Activated T-helper 17 cell treated with anti-CD3 and anti-CD28 coated beads, Interleukin-2, amount 50 U/mL, for 72 hours (primary cell): ENCODE data around the gene GOLGA7B. TPM values are rescaled to one million over a fixed set of nuclear protein-coding genes. Genes with fewer than 3 reads are reported as not detected.

Experiments
- ATAC-seq: fragments of 150-1000 bp; cut with Tn5 transposase; replicated peaks from 2 replicates; pipeline ENCODE4 v1.10.0; 2021; ENCODE audit warnings: mild to moderate bottlenecking, moderate library complexity
- H3K27ac Mint-ChIP-seq: one replicate; pipeline ENCODE4 v1.8.0; 2022; ENCODE audit warnings: mixed read lengths
- H3K27me3 Mint-ChIP-seq: one replicate; pipeline ENCODE4 v1.8.0; 2022; ENCODE audit warnings: mixed read lengths
- H3K36me3 Mint-ChIP-seq: one replicate; pipeline ENCODE4 v1.8.0; 2022; ENCODE audit warnings: low read depth, mild to moderate bottlenecking, mixed read lengths
- H3K4me1 Mint-ChIP-seq: one replicate; pipeline ENCODE4 v1.8.0; 2022; ENCODE audit warnings: mixed read lengths
- H3K4me3 Mint-ChIP-seq: one replicate; pipeline ENCODE4 v1.8.0; 2022; ENCODE audit warnings: mild to moderate bottlenecking, mixed read lengths
- H3K9me3 Mint-ChIP-seq: one replicate; pipeline ENCODE4 v1.8.0; 2022; ENCODE audit warnings: mixed read lengths
- total RNA-seq, 2 donors: library from RNA; stranded (reverse); gene quantifications; one replicate each; pipeline ENCODE4 v1.2.3, GENCODE V29; 2022

Gene GOLGA7B
- total RNA-seq: 1 to 10 TPM; 5.8 to 8.2 TPM

- Mint-ChIP-seq H3K9me3 (no peaks in the 10 kb centered on the region), H3K4me3 (peak within 1 kb of the TSS; percentile 84), H3K27me3 (no peaks in the 10 kb centered on the region), H3K4me1 (peaks cover 35% of the 10 kb centered on the region), H3K27ac (peak within 1 kb of the TSS; percentile 92), H3K36me3 (no peaks in the 10 kb centered on the region)
- peak; percentile 71 for ATAC-seq
Observed at GRCh38 chr10:97849687-97850402, at the start of gene GOLGA7B. TSS of gene GOLGA7B (plus strand) at chr10:97849843. CDS start at chr10:97850304, 461 bp downstream.

- Mint-ChIP-seq H3K27ac (no peak overlapping the region), H3K36me3 (no peaks in the 10 kb centered on the region), H3K4me1 (peaks cover 7% of the 10 kb centered on the region), H3K9me3 (peaks cover 5% of the 10 kb centered on the region), H3K27me3 (no peaks in the 10 kb centered on the region), H3K4me3 (no peak overlapping the region)
- ATAC-seq: no peak
Observed at GRCh38 chr10:97800474-97800873, 49.2 kb upstream of the GOLGA7B start.

GRCh38 chr10:97801422-97801821 is 48.2 kb upstream of the GOLGA7B start:
- peaks cover 2% of the 10 kb centered on the region for H3K9me3 Mint-ChIP-seq
- H3K27me3 Mint-ChIP-seq: no peaks in the 10 kb centered on the region
- H3K4me1 Mint-ChIP-seq: peaks cover 4% of the 10 kb centered on the region
- H3K4me3 Mint-ChIP-seq: no peak overlapping the region
- no peak for ATAC-seq
- no peaks in the 10 kb centered on the region for H3K36me3 Mint-ChIP-seq
- H3K27ac Mint-ChIP-seq: peak overlapping the region; percentile 12

- H3K36me3 Mint-ChIP-seq: no peaks in the 10 kb centered on the region
- no peaks in the 10 kb centered on the region for H3K4me1 Mint-ChIP-seq
- H3K9me3 Mint-ChIP-seq: no peaks in the 10 kb centered on the region
- no peak overlapping the region for H3K27ac Mint-ChIP-seq
- H3K4me3 Mint-ChIP-seq: no peak overlapping the region
- H3K27me3 Mint-ChIP-seq: no peaks in the 10 kb centered on the region
- ATAC-seq: peak; percentile 44
Observed at GRCh38 chr10:97805096-97805884, 44.4 kb upstream of the GOLGA7B start.

- H3K36me3 Mint-ChIP-seq: no peaks in the 10 kb centered on the region
- H3K4me3 Mint-ChIP-seq: no peak overlapping the region
- no peaks in the 10 kb centered on the region for H3K4me1 Mint-ChIP-seq
- H3K9me3 Mint-ChIP-seq: no peaks in the 10 kb centered on the region
- no peak for ATAC-seq
- H3K27ac Mint-ChIP-seq: no peak overlapping the region
- H3K27me3 Mint-ChIP-seq: no peaks in the 10 kb centered on the region
Observed at GRCh38 chr10:97805949-97806348, 43.7 kb upstream of the GOLGA7B start.

GRCh38 chr10:97810446-97810845 is 39.2 kb upstream of the GOLGA7B start:
- no peak overlapping the region for H3K4me3 Mint-ChIP-seq
- no peaks in the 10 kb centered on the region for H3K36me3 Mint-ChIP-seq
- no peaks in the 10 kb centered on the region for H3K4me1 Mint-ChIP-seq
- no peak for ATAC-seq
- H3K27me3 Mint-ChIP-seq: no peaks in the 10 kb centered on the region
- H3K27ac Mint-ChIP-seq: no peak overlapping the region
- H3K9me3 Mint-ChIP-seq: no peaks in the 10 kb centered on the region

GRCh38 chr10:97811958-97812357 is 37.7 kb upstream of the GOLGA7B start:
- Mint-ChIP-seq H3K4me1 (no peaks in the 10 kb centered on the region), H3K27ac (no peak overlapping the region), H3K27me3 (no peaks in the 10 kb centered on the region), H3K9me3 (no peaks in the 10 kb centered on the region), H3K36me3 (no peaks in the 10 kb centered on the region), H3K4me3 (no peak overlapping the region)
- ATAC-seq: no peak

GRCh38 chr10:97812696-97813095 is 36.9 kb upstream of the GOLGA7B start:
- H3K4me3 Mint-ChIP-seq: no peak overlapping the region

GRCh38 chr10:97813311-97813710 is 36.3 kb upstream of the GOLGA7B start:
- Mint-ChIP-seq H3K9me3 (no peaks in the 10 kb centered on the region), H3K4me1 (no peaks in the 10 kb centered on the region), H3K27me3 (no peaks in the 10 kb centered on the region), H3K36me3 (no peaks in the 10 kb centered on the region), H3K4me3 (no peak overlapping the region), H3K27ac (no peak overlapping the region)
- no peak for ATAC-seq

More at GRCh38 chr10:97812696-97813095, 36.9 kb upstream of the GOLGA7B start:
- ATAC-seq: no peak
- Mint-ChIP-seq H3K4me1 (no peaks in the 10 kb centered on the region), H3K27me3 (no peaks in the 10 kb centered on the region), H3K36me3 (no peaks in the 10 kb centered on the region), H3K9me3 (no peaks in the 10 kb centered on the region), H3K27ac (no peak overlapping the region)

- no peaks in the 10 kb centered on the region for H3K36me3 Mint-ChIP-seq
- no peaks in the 10 kb centered on the region for H3K27me3 Mint-ChIP-seq
- H3K27ac Mint-ChIP-seq: no peak overlapping the region
- no peaks in the 10 kb centered on the region for H3K9me3 Mint-ChIP-seq
- no peak overlapping the region for H3K4me3 Mint-ChIP-seq
- H3K4me1 Mint-ChIP-seq: no peaks in the 10 kb centered on the region
- no peak for ATAC-seq
Observed at GRCh38 chr10:97814996-97815395, 34.6 kb upstream of the GOLGA7B start.

GRCh38 chr10:97816609-97817008 is 33.0 kb upstream of the GOLGA7B start:
- no peak for ATAC-seq
- Mint-ChIP-seq H3K36me3 (no peaks in the 10 kb centered on the region), H3K9me3 (no peaks in the 10 kb centered on the region), H3K27ac (no peak overlapping the region), H3K4me3 (no peak overlapping the region), H3K27me3 (peaks cover 2% of the 10 kb centered on the region), H3K4me1 (no peaks in the 10 kb centered on the region)

- Mint-ChIP-seq H3K4me3 (no peak overlapping the region), H3K27ac (no peak overlapping the region)
Observed at GRCh38 chr10:97818572-97818971, 31.1 kb upstream of the GOLGA7B start.

GRCh38 chr10:97820096-97820704 is 29.4 kb upstream of the GOLGA7B start:
- H3K4me3 Mint-ChIP-seq: no peak overlapping the region
- no peaks in the 10 kb centered on the region for H3K36me3 Mint-ChIP-seq
- H3K4me1 Mint-ChIP-seq: no peaks in the 10 kb centered on the region
- H3K27me3 Mint-ChIP-seq: peaks cover 2% of the 10 kb centered on the region
- no peak overlapping the region for H3K27ac Mint-ChIP-seq
- H3K9me3 Mint-ChIP-seq: no peaks in the 10 kb centered on the region
- ATAC-seq: no peak

More at GRCh38 chr10:97818572-97818971, 31.1 kb upstream of the GOLGA7B start:
- H3K36me3 Mint-ChIP-seq: no peaks in the 10 kb centered on the region
- peaks cover 2% of the 10 kb centered on the region for H3K27me3 Mint-ChIP-seq
- ATAC-seq: no peak
- H3K4me1 Mint-ChIP-seq: no peaks in the 10 kb centered on the region
- H3K9me3 Mint-ChIP-seq: no peaks in the 10 kb centered on the region

- H3K27ac Mint-ChIP-seq: no peak overlapping the region
- ATAC-seq: no peak
- no peaks in the 10 kb centered on the region for H3K4me1 Mint-ChIP-seq
- no peak overlapping the region for H3K4me3 Mint-ChIP-seq
- peaks cover 2% of the 10 kb centered on the region for H3K27me3 Mint-ChIP-seq
- no peaks in the 10 kb centered on the region for H3K36me3 Mint-ChIP-seq
- H3K9me3 Mint-ChIP-seq: no peaks in the 10 kb centered on the region
Observed at GRCh38 chr10:97821308-97822038, 28.2 kb upstream of the GOLGA7B start.
